Measurements from ENCODE around the gene LRRC27.

LRRC27 gene

DNA sequence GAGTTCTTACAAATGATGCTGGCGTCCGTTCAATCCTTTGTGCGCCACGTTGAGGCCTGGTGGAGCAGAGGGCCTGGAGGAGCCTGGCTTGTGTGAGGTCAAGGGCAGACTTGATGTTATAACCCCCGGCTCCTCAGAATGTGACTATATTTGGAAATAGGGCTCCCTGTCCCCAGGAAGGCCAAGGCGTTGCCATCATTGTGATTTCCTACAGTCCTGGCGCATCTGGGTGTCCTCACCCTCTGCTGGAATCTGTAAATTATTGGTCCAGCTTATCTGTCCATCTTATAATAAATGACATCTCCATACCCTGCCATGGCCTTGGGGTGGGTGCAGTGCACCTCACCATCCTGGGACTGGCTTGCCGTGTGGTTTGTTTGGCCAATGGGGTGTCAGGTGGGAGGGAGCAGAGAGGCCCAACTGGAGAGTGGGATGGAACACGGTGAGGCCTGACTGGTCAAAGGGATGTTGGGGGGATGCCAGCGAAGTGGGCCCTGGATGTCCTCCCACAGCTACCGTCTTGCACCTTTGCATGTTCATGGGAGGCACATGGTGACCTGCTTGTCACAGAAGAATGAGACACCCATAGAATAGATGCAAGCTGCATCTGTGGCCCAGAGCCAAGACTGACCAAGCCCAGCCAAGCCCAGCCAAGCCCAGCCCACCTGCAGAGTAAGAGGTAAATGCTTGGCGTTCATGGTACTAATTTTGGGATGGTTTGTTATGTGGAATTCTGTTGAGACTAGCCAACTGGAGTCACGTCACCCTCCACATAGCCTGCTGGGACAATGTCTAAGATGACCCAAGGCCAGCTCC lies 11.1 kb upstream of the LRRC27 start:
- peaks cover 28% of the 10 kb centered on the region for H3K4me1 Mint-ChIP-seq
- no peaks in the 10 kb centered on the region for H3K27me3 Mint-ChIP-seq
- H3K4me3 Mint-ChIP-seq, result no peak overlapping the region
- H3K9me3 Mint-ChIP-seq, result no peaks in the 10 kb centered on the region
- ATAC-seq (no peak), DNase-seq (no peak)
- no peak overlapping the region for H3K27ac Mint-ChIP-seq

DNA sequence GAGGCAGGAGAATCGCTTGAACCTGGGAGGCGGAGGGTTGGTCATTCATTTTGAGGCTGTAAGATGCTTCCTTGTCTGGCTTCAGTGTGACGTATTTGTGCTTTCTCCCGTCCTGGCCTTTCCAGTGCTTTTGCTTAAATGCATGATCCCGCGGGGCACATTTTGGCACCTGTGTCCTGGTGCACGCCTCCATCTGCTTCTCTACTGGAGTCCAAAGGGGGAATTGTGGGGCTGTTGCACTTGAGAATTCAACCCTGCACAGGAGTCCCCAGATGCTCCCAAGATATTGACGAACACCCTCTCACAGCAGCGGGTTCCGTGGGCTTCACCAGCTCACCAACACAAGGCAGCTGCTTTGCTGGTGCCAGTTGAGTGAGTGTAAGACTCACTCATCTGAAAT lies 10.3 kb upstream of the LRRC27 start:
- ATAC-seq (no peak), DNase-seq (no peak)
- Mint-ChIP-seq H3K27me3 (no peaks in the 10 kb centered on the region), H3K9me3 (no peaks in the 10 kb centered on the region), H3K27ac (no peak overlapping the region), H3K4me3 (no peak overlapping the region), H3K4me1 (peaks cover 35% of the 10 kb centered on the region)

DNA sequence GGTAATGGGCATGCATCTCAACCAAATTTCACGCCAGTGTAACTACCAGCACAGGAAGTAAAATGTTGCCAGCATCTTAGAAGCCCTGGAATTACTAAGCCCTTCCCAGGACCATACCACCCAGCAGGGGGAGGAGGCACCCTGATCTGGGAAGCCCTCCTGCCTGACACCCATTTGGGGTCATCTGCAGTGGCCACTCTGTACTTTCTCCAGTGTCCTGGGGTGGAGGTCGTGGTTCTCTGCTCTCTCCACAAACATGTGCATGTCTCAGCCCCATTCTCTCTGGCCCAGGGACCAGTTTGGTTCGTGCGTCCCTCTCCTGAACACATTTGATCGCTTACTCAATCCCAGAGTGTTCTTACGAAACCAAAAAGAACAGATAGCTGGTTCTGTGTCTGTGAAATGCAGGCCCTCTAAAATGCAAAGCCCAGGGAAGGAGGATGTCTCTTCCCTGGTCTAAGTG lies 9.4 kb upstream of the LRRC27 start:
- Mint-ChIP-seq H3K9me3 (no peaks in the 10 kb centered on the region), H3K4me1 (peaks cover 43% of the 10 kb centered on the region), H3K27me3 (no peaks in the 10 kb centered on the region), H3K27ac (no peak overlapping the region), H3K4me3 (no peak overlapping the region)
- ATAC-seq (no peak), DNase-seq (no peak)

DNA sequence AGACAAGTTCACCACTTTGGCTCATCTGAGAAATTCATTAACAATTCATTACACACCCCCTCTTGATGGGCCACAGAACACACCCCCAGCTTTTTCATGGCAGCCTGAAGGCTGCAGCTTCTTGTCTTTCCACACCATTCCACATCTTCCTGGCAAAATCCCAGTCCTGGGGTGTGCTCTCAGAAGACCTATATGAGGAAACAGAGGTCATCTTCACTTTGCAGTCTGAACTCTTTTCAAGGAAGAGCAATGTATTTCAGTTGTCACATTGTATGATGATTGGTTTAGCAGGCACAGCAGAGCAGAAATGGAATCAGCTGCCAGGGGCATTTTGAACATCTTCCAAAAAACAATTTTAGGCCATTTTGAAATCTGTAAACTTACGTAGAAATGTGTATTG lies 7.8 kb upstream of the LRRC27 start:
- Mint-ChIP-seq H3K9me3 (no peaks in the 10 kb centered on the region), H3K4me1 (peaks cover 59% of the 10 kb centered on the region)

DNA sequence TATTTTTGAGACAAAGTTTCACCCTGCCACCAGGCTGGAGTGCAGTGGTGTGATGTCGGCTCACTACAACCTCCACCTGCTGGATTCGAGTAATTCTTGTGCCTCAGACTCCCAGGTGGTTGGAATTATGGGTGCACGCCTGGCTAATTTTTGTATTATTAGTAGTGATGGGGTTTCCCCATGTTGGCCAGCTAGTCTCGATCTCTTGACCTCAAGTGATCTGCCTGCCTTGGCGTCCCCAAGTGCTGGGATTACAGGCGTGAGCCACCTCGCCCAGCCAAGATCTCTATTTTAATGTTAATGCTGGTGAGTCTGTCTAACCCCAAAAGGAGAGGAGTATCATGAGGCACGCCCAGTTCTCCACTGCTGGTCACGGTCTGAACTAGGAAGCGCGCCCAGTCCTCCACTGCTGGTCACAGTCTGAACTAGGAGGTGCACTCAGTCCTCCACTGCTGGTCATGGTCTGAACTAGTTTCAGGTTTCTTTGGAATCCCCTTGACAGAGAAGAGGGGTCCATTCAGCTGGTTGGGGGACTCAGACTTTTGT lies 5.6 kb upstream of the LRRC27 start:
- no peak overlapping the region for H3K27ac Mint-ChIP-seq
- no peak for ATAC-seq
- H3K27me3 Mint-ChIP-seq, result no peaks in the 10 kb centered on the region
- no peak overlapping the region for H3K4me3 Mint-ChIP-seq
- no peak for DNase-seq
- H3K4me1 Mint-ChIP-seq, result peaks cover 56% of the 10 kb centered on the region
- H3K9me3 Mint-ChIP-seq, result no peaks in the 10 kb centered on the region

More for the DNA sequence above, 7.8 kb upstream of the LRRC27 start:
- ATAC-seq (no peak), DNase-seq (no peak)
- Mint-ChIP-seq H3K27ac (no peak overlapping the region), H3K27me3 (no peaks in the 10 kb centered on the region), H3K4me3 (no peak overlapping the region)

DNA sequence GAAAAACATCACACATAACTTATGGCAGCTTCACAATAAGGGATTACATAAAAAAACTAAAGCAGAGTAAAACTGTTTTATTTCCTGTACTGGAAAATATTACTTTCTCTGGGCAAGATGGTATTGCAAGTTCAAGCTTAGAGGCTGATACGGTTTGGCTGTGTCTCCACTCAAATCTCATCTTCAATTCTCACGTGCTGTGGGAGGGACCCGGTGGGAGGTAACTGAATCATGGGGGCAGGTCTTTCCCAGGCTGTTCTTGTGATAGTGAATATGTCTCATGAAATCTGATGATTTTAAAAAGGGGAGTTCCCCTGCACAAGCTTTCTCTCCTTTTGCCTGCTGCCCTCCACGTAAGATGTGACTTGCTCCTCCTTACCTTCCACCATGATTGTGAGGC lies 5.1 kb upstream of the LRRC27 start:
- DNase-seq, result no peak

DNA sequence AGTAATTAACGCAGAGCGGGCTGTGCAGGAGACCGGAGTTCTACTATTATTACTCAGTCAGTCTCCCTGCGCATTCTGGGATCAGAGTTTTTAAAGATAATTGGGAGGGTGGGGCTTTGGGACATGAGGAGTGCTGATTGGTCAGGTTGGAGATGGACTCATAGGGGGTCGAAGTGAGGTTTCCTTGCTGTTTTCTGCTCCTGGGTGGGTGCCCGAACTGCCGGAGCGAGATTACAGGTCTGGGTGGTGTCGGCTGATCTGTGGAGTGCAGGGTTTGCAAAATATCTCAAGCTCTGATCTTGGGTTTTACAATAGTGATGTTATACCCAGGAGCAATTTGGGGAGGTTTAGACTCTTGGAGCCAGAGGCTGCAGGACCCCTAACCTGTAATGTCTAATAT lies 3.9 kb upstream of the LRRC27 start:
- Mint-ChIP-seq H3K4me1 (peaks cover 71% of the 10 kb centered on the region), H3K4me3 (peak overlapping the region; percentile 19 to 93), H3K27ac (no peak overlapping the region), H3K27me3 (no peaks in the 10 kb centered on the region), H3K9me3 (no peaks in the 10 kb centered on the region)
- DNase-seq, result no peak
- no peak for ATAC-seq

More for the DNA sequence above, 5.1 kb upstream of the LRRC27 start:
- Mint-ChIP-seq H3K27ac (no peak overlapping the region), H3K4me1 (peaks cover 61% of the 10 kb centered on the region), H3K9me3 (no peaks in the 10 kb centered on the region), H3K27me3 (no peaks in the 10 kb centered on the region), H3K4me3 (peak overlapping the region; percentile 4 to 35)
- no peak for ATAC-seq

DNA sequence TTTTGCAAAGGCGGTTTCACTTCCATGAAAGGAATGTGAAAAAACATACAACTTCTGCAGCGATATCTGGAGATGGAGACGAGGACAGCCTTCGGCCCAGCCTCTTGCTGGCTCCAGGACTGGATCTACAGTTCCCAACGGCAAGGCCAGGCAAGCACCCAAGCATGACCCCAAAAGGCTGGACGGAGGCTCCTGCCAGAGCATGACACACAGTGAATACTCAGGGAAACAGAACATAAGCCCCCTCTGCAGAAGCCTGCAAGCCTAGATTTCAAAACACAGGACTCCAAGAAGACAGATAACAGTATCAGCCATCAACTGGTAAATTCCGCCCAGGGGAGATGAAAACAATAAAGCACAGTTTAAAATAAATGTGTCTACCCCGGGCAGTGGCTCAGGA lies 3.3 kb upstream of the LRRC27 start:
- no peak for DNase-seq

DNA sequence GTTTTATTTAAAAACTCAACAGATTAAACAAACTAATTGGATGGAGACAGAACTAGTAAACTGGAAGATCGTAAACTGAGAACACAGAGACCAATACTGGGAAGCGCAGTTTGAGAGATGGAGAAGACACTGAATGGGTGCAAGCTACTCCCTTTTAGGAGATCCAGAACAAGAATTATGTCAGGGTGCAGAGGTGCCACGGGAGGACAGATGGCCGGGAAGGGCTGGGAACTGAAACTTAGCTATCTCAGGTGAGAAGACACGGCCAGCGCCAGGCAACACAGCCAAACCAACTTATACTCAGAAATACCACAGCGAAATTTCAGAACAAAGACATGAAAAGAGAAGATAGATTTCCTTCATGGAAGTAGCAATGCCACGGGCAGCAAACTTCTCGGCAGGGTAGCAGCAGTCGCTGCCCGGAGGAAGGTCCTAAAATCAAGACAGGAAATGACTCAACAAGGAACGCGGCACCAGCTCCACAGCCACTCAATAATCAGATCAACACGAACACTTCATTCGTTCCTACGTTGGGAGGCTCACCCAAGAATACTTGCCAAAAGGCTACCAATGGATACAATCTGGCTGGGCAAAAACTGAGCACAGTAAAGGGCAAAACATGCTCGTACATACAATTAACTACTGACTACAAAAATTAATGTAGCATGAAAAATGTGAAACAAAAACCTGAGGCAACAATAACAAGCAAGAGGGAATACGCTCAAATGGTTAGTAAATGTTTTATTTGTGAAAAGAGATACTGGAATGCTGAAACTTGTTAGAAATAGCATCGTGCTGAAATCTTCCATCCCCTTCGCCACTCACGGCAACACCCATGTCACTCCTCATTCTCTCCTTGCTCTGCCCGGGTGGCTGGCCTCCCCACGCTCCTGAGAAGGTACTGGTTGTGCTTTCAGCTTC lies 2.2 kb upstream of the LRRC27 start:
- Mint-ChIP-seq H3K9me3 (no peaks in the 10 kb centered on the region), H3K27me3 (no peaks in the 10 kb centered on the region), H3K27ac (peak overlapping the region; percentile 77 to 87), H3K4me1 (peaks cover 78% of the 10 kb centered on the region), H3K4me3 (peak overlapping the region; percentile 93 to 96)
- DNase-seq, result peak in 1 of 2 donors; percentile 44
- no peak for ATAC-seq

More for the DNA sequence above, 3.3 kb upstream of the LRRC27 start:
- no peak overlapping the region for H3K27ac Mint-ChIP-seq
- no peaks in the 10 kb centered on the region for H3K9me3 Mint-ChIP-seq
- ATAC-seq, result no peak
- H3K4me3 Mint-ChIP-seq, result peak overlapping the region; percentile 93 to 96
- peaks cover 78% of the 10 kb centered on the region for H3K4me1 Mint-ChIP-seq
- no peaks in the 10 kb centered on the region for H3K27me3 Mint-ChIP-seq

DNA sequence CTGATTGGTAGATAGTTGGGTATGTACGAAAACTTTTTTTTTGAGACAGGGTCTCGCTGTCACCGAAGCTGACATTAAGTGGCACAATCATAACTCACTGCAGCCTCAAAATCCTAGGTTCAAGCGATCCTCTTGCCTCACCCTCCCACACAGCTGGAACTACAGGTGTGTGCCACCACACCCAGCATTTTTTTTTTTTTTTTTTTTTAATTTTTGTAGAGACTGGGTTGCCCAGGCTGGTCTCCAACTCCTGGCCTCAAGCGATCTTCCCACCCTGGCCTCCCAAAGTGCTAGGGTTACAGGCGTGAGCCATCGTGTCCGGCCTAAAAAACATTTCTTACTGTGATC lies 1.5 kb upstream of the LRRC27 start:
- no peaks in the 10 kb centered on the region for H3K27me3 Mint-ChIP-seq
- H3K27ac Mint-ChIP-seq, result peak overlapping the region; percentile 77 to 87
- H3K4me3 Mint-ChIP-seq, result peak overlapping the region; percentile 93 to 96
- peaks cover 78% of the 10 kb centered on the region for H3K4me1 Mint-ChIP-seq
- H3K9me3 Mint-ChIP-seq, result no peaks in the 10 kb centered on the region
- ATAC-seq, result no peak
- DNase-seq, result no peak

DNA sequence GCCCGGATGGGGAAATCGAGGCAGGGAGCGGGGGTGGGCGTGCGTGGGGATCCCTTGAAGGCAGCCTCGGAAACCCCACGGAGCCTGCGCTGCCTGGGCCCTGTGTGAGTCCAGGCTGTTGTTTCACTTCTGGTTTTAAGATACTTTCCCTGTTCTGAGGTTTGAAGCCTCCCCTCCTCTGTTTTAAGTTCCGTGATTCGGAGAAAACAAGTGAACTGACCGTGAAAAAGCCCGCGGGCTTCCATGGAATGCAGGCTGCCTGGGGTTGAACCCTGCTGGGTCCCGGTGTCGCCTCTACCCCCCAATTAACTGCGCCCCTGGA lies 401 bp downstream of the LRRC27 start:
- ATAC-seq (peak; percentile 59), DNase-seq (no peak)
- H3K9me3 Mint-ChIP-seq, result no peaks in the 10 kb centered on the region
- peaks cover 85% of the 10 kb centered on the region for H3K4me1 Mint-ChIP-seq
- peak overlapping the region; percentile 93 to 96 for H3K4me3 Mint-ChIP-seq
- no peaks in the 10 kb centered on the region for H3K27me3 Mint-ChIP-seq
- peak overlapping the region in 1 of 2 donors; percentile 94 for H3K27ac Mint-ChIP-seq

DNA sequence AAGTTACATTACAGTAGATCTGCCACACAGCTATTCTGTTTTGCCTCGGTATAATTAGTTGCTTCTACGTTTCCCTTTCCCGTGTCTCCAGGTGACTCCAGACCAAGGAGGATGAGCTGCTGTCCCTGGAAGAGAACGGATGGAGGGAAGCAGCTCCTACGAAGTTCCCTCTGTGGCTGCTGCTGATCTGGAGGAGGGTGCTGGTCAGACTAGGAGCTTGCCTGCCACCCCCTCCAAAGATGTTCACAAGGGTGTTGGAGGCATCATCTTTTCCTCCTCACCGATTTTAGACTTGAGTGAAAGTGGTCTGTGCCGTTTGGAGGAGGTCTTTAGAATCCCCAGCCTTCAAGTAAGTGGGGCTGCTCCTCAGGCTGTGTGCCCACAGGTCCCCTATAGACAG lies 1.4 kb downstream of the LRRC27 start:
- H3K4me3 Mint-ChIP-seq, result peak overlapping the region; percentile 93 to 96
- no peak overlapping the region for H3K27ac Mint-ChIP-seq
- peaks cover 79% of the 10 kb centered on the region for H3K4me1 Mint-ChIP-seq
- DNase-seq (no peak), ATAC-seq (no peak)
- no peaks in the 10 kb centered on the region for H3K27me3 Mint-ChIP-seq
- no peaks in the 10 kb centered on the region for H3K9me3 Mint-ChIP-seq

DNA sequence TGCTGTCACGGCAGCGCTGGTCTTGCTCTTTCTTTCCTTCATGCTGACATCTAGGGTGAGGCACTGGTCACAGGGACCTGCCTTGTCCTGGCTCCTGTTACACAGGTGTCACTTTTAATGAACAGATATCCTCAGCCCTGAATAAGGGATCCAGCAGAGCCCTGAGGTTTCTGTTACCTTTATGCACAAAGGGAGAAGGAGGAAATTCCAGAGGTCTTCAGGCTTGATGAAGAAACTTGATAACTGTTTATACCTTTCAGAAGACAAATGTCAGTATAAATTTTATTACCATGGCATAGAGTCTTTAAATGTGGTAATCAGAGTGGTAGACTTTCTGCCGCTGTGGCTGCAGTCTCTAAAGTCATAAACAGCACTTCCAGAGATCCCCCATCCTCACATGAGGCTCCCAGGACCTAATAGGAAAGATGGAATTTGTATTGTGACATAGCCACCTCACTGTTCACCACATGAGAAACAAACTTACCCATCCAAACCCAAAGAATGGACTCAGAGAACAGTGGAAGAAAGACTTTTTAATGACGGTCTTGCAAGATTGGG lies 2.7 kb downstream of the LRRC27 start:
- H3K27ac Mint-ChIP-seq, result no peak overlapping the region
- peaks cover 65% of the 10 kb centered on the region for H3K4me1 Mint-ChIP-seq
- H3K4me3 Mint-ChIP-seq, result no peak overlapping the region

DNA sequence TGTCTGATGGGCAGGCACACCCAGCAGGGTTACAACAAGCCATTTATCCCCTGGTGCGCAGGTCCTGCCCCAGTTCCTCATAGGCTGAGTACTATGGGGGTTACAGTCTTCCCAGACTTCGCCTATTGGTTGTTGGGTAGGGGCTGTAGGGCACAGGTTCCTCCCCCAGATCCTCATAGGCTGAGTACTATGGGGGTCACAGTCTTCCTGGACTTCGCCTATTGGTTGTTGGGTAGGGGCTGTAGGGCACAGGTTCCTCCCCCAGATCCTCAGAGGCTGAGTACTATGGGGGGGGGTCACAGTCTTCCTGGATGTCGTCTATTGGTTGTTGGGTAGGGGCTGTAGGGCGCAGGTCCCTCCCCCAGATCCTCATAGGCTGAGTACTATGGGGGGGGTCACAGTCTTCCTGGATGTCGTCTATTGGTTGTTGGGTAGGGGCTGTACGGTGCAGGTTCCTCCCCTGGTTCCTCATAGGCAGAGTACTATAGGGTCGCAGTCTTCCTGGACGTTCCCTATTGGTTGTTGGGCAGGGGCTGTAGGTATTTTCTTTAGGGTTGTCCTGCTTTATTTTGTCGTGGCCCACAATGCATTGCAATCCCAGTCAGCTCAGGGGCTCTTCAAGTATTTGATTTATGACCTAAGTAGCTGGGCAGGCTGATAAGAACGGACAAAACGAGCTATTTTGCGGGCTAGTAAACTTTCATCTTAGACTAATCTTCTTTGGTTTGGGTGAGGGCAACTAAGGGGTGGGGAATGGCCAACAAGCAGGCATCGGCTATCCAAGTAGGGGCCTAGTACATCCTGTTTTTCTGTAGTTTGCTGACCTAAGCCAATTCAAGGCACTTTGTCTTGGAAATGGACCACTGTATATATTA lies 3.4 kb downstream of the LRRC27 start:
- Mint-ChIP-seq H3K27ac (no peak overlapping the region), H3K4me3 (peak overlapping the region in 1 of 2 donors; percentile 3)
- peak; percentile 8 for ATAC-seq

More for the DNA sequence above, 2.7 kb downstream of the LRRC27 start:
- ATAC-seq, result no peak
- no peak for DNase-seq
- Mint-ChIP-seq H3K27me3 (no peaks in the 10 kb centered on the region), H3K9me3 (no peaks in the 10 kb centered on the region)

More for the DNA sequence above, 3.4 kb downstream of the LRRC27 start:
- no peak for DNase-seq
- Mint-ChIP-seq H3K9me3 (no peaks in the 10 kb centered on the region), H3K27me3 (no peaks in the 10 kb centered on the region), H3K4me1 (peaks cover 58% of the 10 kb centered on the region)
